ENCODE results near the gene SMC3.

The SMC3 gene

DNA sequence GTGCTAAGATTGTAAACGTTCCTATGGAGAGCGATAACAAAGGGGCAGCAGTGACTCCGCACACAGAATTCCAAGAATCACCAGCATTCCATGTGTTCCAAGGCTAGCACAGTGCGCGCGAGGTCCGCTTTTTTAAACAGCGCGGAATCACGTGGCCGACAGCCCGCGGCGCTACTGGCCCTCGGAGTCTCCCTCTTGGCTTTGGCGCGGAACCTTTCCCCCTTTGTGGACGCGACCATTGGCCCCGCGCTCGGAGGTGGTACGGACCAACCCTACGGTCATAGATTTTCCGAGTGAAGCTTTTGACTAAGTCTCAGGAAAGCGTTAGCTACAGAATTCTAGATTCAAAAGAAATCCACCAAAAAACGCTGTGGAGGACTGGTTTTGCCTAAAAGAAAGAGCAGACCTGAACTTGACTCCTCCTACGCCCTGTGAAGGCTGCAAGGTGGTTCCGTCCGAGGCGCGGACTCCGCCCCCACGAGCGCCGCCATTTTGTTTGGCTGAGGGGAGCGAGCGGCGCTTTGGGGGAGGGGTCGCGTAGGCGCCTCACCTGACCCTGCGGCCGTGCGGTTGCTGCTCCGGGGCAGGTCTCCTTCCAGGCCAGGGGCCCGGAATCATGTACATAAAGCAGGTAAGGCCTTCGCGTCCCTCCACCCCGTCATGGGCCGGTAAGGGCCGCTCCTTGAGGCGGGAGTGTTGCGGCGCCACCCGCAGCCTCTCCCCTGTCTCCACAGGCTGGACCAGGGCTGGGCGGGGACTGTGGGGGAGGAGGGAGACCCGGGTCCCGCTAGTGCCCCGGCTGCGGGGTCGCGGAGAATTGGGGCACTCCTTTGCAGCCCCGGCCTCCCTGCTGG lies at the start of gene SMC3:
Gene SMC3 (plus strand): TSS at position 495 of the 854 bp plus-strand sequence. CDS start 122 bp downstream, at position 617.
- DNase-seq (ENCODE audit: low read depth), result peak; percentile 96
- H3K4me3 ChIP-seq (ENCODE audit: low read length), result peak within 1 kb of the TSS; percentile 81
- TF ChIP-seq, protein P1, sequence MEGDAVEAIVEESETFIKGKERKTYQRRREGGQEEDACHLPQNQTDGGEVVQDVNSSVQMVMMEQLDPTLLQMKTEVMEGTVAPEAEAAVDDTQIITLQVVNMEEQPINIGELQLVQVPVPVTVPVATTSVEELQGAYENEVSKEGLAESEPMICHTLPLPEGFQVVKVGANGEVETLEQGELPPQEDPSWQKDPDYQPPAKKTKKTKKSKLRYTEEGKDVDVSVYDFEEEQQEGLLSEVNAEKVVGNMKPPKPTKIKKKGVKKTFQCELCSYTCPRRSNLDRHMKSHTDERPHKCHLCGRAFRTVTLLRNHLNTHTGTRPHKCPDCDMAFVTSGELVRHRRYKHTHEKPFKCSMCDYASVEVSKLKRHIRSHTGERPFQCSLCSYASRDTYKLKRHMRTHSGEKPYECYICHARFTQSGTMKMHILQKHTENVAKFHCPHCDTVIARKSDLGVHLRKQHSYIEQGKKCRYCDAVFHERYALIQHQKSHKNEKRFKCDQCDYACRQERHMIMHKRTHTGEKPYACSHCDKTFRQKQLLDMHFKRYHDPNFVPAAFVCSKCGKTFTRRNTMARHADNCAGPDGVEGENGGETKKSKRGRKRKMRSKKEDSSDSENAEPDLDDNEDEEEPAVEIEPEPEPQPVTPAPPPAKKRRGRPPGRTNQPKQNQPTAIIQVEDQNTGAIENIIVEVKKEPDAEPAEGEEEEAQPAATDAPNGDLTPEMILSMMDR (conservative IDR thresholded peaks at IDR 0.05; ENCODE audit: low read length), result no peak

DNA sequence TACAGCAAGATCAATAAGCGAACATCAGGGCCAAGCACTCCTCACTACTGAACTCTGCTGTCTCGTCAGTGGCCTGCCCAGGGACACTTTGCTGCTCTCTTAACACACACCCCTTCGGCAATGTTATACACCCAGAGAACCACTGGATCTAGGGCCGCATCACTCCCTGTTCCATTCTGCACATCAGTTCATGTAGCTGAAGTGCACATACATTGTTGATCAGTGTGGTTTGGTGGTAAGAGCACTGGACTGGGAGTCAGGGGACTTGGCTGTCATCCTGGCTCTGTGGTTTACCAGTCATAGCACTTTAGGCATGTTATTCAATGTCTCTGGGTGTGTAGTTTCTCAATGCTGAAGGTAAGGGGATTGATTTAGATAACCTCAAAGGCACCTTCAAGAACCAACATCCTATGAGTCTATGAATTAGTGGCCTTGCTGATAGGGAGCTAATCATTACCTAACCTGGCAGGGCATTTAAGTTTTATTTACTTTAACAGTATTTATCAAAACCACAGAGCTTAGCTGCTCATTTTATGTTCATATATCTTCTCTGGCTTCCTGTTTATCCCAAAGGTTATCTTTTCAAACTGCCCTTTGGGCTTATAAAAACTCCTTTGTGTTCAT lies 45.0 kb upstream of the SMC3 start:
- TF ChIP-seq, protein P1 (conservative IDR thresholded peaks at IDR 0.05; ENCODE audit: low read length), result no peak
- peak; percentile 37 for DNase-seq (ENCODE audit: low read depth)
- no peak overlapping the region for H3K4me3 ChIP-seq (ENCODE audit: low read length)

DNA sequence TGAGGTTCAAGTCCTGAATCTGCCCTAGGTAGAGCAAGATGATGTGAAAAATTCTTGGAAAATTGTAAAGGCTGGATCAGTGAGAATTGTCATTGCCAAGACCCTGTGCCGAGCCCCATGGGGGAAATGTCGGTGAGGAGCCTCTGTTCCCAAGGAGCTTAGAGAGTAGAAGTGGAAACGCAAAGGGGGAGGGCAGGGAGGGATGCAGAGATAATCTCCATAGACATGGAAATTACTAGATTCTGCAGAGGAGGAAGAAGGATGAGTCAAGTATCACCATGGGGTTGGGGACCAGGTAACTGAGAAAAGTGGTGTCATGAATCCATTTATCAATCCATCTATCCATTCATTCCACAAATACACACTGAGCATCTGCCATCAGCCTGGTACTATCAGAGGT lies 43.8 kb upstream of the SMC3 start:
- TF ChIP-seq, protein P1 (conservative IDR thresholded peaks at IDR 0.05; ENCODE audit: low read length), result no peak
- no peak for DNase-seq (ENCODE audit: low read depth)

GRCh38 chr10:110524179-110524858 lies 43.2 kb upstream of the SMC3 start:
- DNase-seq (ENCODE audit: low read depth), result no peak
- no peak overlapping the region for H3K4me3 ChIP-seq (ENCODE audit: low read length)
- TF ChIP-seq, protein P1 (conservative IDR thresholded peaks at IDR 0.05; ENCODE audit: low read length), result no peak

More for the DNA sequence above, 43.8 kb upstream of the SMC3 start:
- no peak overlapping the region for H3K4me3 ChIP-seq (ENCODE audit: low read length)

- TF ChIP-seq, protein P1 (conservative IDR thresholded peaks at IDR 0.05; ENCODE audit: low read length), result no peak
- no peak for DNase-seq (ENCODE audit: low read depth)
- H3K4me3 ChIP-seq (ENCODE audit: low read length), result no peak overlapping the region
Measured at GRCh38 chr10:110524859-110525232, 42.6 kb upstream of the SMC3 start.

DNA sequence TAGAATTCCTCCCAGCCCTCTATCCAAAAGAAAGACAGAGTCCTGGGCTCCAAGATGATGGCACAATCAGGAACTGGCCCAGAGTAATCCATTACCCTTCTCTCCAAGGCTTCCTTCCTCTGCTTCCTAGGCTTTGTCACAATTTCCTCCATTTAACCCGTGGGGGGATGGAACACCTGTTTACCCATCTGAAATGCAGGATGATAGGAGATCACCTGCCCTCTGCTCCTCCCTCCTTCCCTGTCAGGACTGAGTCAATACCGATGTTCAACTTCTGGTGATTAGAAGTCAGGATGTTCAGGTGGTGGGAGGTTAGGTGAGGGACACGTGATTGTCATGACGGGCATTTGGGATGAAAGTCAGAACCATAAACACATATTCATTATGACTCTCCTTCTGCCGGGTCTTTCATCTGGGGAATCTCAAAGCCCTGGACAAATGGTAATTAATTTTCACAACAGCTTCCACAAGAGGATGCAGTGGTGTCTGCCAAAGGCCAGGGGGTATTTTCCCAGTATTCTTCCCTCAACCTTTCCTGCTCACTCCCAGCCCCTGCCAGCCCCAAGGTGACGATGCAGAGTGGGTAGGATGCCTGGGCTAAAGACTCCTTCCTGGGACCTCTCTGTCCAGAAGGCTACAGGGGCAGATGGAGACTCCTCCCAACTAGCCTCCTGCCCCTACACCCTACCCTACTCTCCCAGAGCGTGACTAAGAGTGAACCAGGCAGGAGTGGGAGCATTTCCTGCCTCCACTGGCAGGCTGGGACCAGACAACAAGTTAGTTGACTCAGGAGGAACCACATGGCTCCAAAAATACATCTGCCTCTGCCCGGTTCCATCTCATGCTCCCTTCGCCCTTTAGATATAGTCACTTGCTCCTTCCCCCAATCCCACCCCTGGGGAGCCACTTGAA lies 41.9 kb upstream of the SMC3 start:
- DNase-seq (ENCODE audit: low read depth), result peak; percentile 65
- TF ChIP-seq, protein P1 (conservative IDR thresholded peaks at IDR 0.05; ENCODE audit: low read length), result no peak

More for the DNA sequence above, 41.9 kb upstream of the SMC3 start:
- no peak overlapping the region for H3K4me3 ChIP-seq (ENCODE audit: low read length)
